GM23338 (cell line): ENCODE results near the gene TRPM2.

ENCODE experiments used
- CREB1 ChIP-seq: fragments of 250-450 bp; sonication (Bioruptor Pico); IDR thresholded peaks from 2 replicates; pipeline ENCODE4 v1.5.0; 2020; ENCODE audit warnings: low read depth, mild to moderate bottlenecking, moderate library complexity
- ETS1 ChIP-seq: IDR thresholded peaks from 2 replicates; pipeline ENCODE4 v1.6.1; 2016; ENCODE audit warnings: antibody characterized with exemption
- EZH2 ChIP-seq: fragments of 200-600 bp; sonication (generic); IDR thresholded peaks from one replicate; pipeline ENCODE4 v1.8.0; 2017; ENCODE audit warnings: antibody characterized with exemption, mild to moderate bottlenecking, low read depth; ENCODE audit not compliant: unreplicated experiment
- EZH2phosphoT487 ChIP-seq: fragments of 200-600 bp; sonication (generic); IDR thresholded peaks from one replicate; pipeline ENCODE4 v1.8.1; 2018; ENCODE audit warnings: antibody characterized with exemption; ENCODE audit not compliant: unreplicated experiment
- JUNB ChIP-seq: IDR thresholded peaks from one replicate; pipeline ENCODE4 v1.6.1; 2016; ENCODE audit warnings: antibody characterized with exemption; ENCODE audit not compliant: unreplicated experiment
- NANOG ChIP-seq: IDR thresholded peaks from 2 replicates; pipeline ENCODE4 v1.6.1; 2016; ENCODE audit warnings: antibody characterized with exemption, borderline replicate concordance
- POLR2AphosphoS5 ChIP-seq: IDR thresholded peaks from 2 replicates; pipeline ENCODE4 v1.6.1; 2016; ENCODE audit warnings: antibody characterized with exemption, low read depth
- REST ChIP-seq: IDR thresholded peaks from one replicate; pipeline ENCODE4 v1.6.1; 2018; ENCODE audit warnings: antibody characterized with exemption; ENCODE audit not compliant: unreplicated experiment
- ZNF114 ChIP-seq: fragments of 250-450 bp; sonication (Bioruptor Pico); IDR thresholded peaks from 2 replicates; pipeline ENCODE4 v1.5.0; 2020; ENCODE audit warnings: mild to moderate bottlenecking, moderate library complexity
- ZNF331 ChIP-seq: fragments of 250-450 bp; sonication (Bioruptor Pico); IDR thresholded peaks from 2 replicates; pipeline ENCODE4 v1.5.0; 2020; ENCODE audit warnings: low read depth, mild to moderate bottlenecking, moderate library complexity
- ZNF462 ChIP-seq: fragments of 250-450 bp; sonication (Bioruptor Pico); IDR thresholded peaks from 2 replicates; pipeline ENCODE4 v1.5.0; 2020; ENCODE audit warnings: mild to moderate bottlenecking, moderate library complexity
- TF ChIP-seq, protein P1 (sequence below), 2 experiments: fragments of 200-600 bp in 1 of 2; sonication (generic) in 1 of 2; conservative IDR thresholded peaks; 2 replicates each; pipeline versions ENCODE4 v1.5.1 to v1.6.1; 2016 to 2017; ENCODE audit warnings: antibody characterized with exemption in 2 of 2, low read depth in 2 of 2, mild to moderate bottlenecking in 2 of 2, moderate library complexity in 1 of 2

DNA sequence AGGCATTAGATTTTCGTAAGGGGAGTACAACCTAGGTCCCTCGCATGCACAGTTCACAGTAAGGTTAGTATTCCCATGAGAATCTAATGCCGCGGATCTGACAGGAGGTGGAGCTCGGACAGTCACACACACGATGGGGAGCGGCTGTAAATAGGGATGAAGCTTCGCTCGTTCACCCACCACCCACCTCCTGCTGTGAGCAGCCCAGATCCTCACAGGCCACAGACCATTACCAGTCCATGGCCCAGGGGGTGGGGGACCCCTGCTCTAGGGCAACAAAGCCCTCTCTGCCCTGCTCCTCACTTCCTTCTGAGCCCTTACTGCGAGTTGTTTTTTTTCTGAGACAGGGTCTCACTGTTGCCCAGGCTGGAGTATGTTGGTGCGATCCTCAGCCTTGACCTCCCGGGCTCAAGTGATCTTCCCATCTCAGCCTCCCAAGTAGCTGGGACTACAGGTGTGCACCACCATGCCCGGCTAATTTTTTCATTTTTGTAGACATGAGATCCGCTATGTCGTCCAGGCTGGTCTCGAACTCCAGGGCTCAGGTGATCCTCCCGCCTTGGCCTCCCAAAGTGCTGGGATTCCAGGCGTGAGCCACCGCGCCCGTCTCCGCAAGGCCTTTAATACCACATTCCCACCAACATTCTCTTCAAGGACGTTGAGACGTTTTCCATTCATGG lies 21.3 kb downstream of the TRPM2 start:
- TF ChIP-seq, protein P1, sequence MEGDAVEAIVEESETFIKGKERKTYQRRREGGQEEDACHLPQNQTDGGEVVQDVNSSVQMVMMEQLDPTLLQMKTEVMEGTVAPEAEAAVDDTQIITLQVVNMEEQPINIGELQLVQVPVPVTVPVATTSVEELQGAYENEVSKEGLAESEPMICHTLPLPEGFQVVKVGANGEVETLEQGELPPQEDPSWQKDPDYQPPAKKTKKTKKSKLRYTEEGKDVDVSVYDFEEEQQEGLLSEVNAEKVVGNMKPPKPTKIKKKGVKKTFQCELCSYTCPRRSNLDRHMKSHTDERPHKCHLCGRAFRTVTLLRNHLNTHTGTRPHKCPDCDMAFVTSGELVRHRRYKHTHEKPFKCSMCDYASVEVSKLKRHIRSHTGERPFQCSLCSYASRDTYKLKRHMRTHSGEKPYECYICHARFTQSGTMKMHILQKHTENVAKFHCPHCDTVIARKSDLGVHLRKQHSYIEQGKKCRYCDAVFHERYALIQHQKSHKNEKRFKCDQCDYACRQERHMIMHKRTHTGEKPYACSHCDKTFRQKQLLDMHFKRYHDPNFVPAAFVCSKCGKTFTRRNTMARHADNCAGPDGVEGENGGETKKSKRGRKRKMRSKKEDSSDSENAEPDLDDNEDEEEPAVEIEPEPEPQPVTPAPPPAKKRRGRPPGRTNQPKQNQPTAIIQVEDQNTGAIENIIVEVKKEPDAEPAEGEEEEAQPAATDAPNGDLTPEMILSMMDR (conservative IDR thresholded peaks at IDR 0.05; ENCODE audit: low read depth in 2 of 2) = no peak
- TF ChIP-seq POLR2AphosphoS5 (no peak), EZH2 (no peak), JUNB (no peak), EZH2phosphoT487 (no peak), REST (no peak), ZNF331 (CRISPR knock-in tag) (no peak), CREB1 (no peak), ZNF114 (no peak), NANOG (no peak), ETS1 (no peak), ZNF462 (no peak)
